ENCODE results near the gene CRB1.

- no peak for TF ChIP-seq CTCF (IDR thresholded peaks at IDR 0.05; ENCODE audit: low read depth, low read length, poor library complexity, severe bottlenecking)
- TF ChIP-seq EZH2phosphoT487 (IDR thresholded peaks at IDR 0.05; ENCODE audit: borderline replicate concordance, low read length): no peak
Observed at GRCh38 chr1:197363855-197364254, 95.8 kb downstream of the CRB1 start.

All from DOHH2 (cell line).